GM13976 (cell line): ENCODE measurements around the gene PARS2.

Source experiments
- DNase-seq: peaks from one replicate; pipeline ENCODE4 v3.0.0; 2012; ENCODE audit warnings: low spot score
- in situ Hi-C: fragments of 300-500 bp; cut with MboI; formaldehyde crosslinking; loops from one replicate; pipeline ENCODE4 v1.12.0; 2022; ENCODE audit warnings: low sequenced_read_pairs, mixed read lengths, inconsistent platforms; ENCODE audit not compliant: unreplicated experiment
- TF ChIP-seq, protein P1 (sequence below): IDR thresholded peaks from 2 replicates; pipeline ENCODE4 v1.5.1; 2012; ENCODE audit warnings: borderline replicate concordance, mild to moderate bottlenecking; ENCODE audit not compliant: insufficient read depth; ENCODE audit errors: extremely low read depth, missing control alignments, control extremely low read depth

The PARS2 gene

DNA sequence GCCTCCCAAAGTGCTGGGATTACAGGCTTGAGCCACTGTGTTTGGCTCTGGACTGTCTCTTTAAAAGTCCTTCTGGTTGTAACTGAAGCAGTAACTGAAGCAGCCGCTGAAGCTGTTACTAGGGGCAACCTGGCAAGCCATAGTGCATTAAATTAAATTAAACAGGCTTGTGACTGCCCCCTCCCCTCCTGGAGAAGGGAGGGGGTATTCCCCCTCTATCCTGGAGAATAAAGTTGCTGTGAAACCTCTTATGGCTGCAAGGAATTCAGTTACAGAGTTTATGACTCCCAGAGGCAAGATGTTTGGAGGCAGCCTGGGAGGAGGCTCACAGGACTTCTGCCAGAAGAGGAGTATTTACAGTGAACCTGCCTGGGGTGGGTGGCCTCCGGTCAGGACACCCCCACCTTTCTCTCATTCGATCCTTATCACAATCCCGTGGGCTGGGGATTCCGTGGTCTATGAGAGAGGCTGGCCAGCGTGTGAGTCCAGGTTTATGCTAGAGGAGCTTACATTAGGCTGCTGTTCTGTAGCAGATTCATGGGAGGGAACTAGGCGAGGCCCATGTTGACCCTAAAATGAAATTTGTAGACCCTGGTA lies 28.5 kb upstream of the PARS2 start:
- TF ChIP-seq, protein P1, sequence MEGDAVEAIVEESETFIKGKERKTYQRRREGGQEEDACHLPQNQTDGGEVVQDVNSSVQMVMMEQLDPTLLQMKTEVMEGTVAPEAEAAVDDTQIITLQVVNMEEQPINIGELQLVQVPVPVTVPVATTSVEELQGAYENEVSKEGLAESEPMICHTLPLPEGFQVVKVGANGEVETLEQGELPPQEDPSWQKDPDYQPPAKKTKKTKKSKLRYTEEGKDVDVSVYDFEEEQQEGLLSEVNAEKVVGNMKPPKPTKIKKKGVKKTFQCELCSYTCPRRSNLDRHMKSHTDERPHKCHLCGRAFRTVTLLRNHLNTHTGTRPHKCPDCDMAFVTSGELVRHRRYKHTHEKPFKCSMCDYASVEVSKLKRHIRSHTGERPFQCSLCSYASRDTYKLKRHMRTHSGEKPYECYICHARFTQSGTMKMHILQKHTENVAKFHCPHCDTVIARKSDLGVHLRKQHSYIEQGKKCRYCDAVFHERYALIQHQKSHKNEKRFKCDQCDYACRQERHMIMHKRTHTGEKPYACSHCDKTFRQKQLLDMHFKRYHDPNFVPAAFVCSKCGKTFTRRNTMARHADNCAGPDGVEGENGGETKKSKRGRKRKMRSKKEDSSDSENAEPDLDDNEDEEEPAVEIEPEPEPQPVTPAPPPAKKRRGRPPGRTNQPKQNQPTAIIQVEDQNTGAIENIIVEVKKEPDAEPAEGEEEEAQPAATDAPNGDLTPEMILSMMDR, result no peak
- DNase-seq, result no peak
- in situ Hi-C loops, result loop anchor here (10.0 kb wide), 1 partner anchor 118 kb away; no protein-coding TSS in a partner anchor

DNA sequence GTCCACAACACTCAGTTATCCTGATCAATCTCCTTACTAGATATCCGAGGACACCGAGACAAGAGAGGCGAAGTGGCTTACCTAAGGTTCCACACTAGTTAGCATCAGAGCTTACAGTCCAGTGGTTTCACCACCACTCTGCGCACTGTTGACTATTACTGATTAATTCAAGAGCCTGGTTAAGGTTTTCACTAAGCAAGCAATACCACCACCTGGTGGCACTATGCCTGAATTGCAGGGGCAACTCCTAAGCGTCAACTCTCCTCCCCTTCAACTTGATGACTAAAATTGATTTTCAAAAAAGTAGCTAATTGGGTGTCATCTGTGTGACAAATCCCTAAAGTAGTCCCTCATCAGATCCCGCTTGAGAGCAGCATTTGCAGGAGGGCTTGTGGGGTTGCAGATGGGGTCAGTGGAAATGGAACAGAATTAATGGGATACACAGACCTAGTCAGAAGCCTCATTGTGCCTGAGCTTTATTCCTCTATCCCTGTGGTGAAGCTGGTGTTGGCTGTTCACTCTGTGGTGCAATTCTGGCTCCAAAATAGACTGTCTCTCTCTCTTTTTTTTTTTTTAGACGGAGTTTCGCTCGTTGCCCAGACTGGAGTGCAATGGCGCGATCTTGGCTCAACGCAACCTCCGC lies 27.7 kb upstream of the PARS2 start:
- DNase-seq, result no peak
- in situ Hi-C loops, result loop anchor here (10.0 kb wide), 1 partner anchor 117 kb away; no protein-coding TSS in a partner anchor
- TF ChIP-seq, protein P1, result peak; percentile 8

DNA sequence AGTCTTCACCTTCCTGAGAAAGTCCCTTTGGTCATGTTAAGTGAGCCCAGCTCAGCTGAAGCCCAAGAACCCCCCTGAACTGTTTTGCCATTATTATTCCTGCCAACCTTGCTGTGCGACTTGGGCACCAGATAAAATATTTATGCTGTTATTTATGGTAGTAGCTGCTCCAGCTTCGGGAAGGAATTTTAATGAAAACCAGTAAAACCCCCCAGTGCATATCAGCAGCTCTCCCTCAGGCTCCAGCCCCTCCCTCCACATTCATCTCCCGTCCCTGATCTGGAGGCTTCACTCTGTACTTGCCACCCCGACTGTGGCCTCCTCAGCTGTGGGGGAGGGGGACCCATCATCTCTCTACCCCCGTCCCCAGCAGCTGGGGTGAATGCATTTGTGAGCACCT lies 24.1 kb upstream of the PARS2 start:
- DNase-seq, result no peak
- TF ChIP-seq, protein P1, result no peak
- in situ Hi-C loops, result no loop called here

DNA sequence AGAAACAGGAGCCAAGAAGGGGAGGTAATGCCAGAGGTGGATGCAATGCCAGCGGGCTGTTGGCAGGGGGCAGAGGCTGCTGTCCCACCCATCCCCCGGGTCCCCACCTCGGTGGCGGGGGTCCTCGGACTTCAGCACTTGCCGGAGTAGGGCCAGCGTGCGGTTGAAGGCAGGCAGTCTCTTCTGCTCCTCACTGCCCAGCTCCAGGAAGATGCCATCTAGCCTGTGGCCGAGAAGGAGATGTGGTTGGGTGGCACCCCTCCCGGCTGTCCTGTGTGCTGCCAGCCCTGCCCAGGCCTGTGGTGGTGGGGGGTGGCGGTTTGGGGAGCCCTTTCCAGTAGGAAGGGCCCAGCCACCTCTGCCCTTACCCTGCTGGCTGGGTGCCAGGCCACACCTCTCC lies 23.3 kb upstream of the PARS2 start:
- in situ Hi-C loops, result no loop called here
- TF ChIP-seq, protein P1, result no peak
- no peak for DNase-seq

DNA sequence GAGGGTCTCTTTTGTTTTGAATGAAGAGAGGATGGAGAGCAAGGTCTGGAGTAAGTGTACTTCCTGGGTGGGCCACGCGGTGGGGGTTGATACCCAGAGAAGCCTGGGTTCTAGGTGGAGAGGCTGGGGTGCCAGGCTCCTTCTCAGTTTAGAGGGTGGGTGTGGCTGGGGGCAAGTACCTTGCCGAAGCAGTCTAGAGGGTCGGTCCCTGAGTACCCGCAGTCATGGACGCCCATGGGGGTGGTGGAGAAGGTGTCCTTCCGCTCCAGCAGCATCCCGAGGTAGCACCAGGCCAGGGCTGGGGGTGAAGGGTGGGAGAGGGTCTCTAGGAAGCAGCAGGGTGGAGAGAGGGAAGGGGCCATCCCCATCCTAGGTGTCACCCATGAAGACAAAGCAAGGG lies 22.5 kb upstream of the PARS2 start:
- in situ Hi-C loops, result no loop called here

DNA sequence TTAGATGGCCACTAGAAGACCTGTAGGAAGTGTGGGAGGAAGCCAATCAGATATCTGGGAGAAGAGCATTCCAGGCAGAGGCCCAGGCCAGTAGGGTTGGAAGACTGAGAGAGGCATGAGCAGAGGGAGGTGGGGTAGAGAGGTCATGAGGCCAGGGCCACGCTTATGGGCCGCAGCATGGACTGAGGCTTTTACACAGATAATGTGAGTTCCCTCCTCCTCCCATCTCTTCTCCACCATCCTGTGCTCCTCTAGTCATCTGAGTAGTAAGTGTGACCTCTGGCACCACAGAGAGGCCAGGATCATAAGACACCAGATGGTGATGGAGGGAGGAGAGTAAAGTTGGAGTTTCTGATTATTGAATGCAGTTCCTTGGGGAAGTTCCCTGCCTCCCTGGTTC lies 19.7 kb upstream of the PARS2 start:
- in situ Hi-C loops, result no loop called here
- TF ChIP-seq, protein P1, result no peak
- DNase-seq, result no peak

More for the DNA sequence above, 22.5 kb upstream of the PARS2 start:
- no peak for DNase-seq
- TF ChIP-seq, protein P1, result no peak

DNA sequence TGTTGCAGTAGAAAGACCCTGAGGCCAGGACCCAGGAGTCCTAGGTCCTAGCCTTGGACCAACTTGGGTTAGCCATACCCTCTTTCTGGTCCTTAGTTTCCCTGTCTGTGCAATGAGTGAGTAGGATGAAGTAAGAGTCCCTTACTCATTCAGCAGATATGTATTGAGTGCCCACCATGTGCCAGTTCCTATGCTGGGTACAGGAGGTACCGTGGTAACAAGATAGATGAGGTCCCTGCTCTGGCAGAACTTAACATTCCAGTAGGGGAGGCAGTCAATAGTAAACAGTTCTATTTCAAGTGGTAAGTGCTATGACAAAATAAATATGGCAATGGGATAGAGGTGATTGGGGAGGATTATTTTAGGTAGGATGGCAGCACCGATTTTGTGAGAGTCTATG lies 18.3 kb upstream of the PARS2 start:
- DNase-seq, result no peak
- TF ChIP-seq, protein P1, result no peak
- in situ Hi-C loops, result no loop called here
